HepG2 (cell line): ENCODE results near the gene CSNK1D. TPM values are rescaled to one million over a fixed set of nuclear protein-coding genes. Genes with fewer than 3 reads are reported as not detected.

Experiments
- KDM2A ChIP-seq: sonication (generic); formaldehyde crosslinking; IDR thresholded peaks from 2 replicates; pipeline ENCODE4 v1.4.0; 2020; ENCODE audit warnings: low read depth, missing genetic modification reagents, borderline replicate concordance
- NFE2L1 ChIP-seq: sonication (generic); formaldehyde crosslinking; IDR thresholded peaks from 2 replicates; pipeline ENCODE4 v1.4.0; 2020; ENCODE audit warnings: missing genetic modification reagents, mild to moderate bottlenecking, borderline replicate concordance
- ZBTB20 ChIP-seq: sonication (generic); formaldehyde crosslinking; IDR thresholded peaks from 2 replicates; pipeline ENCODE4 v1.8.1; 2023; ENCODE audit warnings: missing genetic modification reagents, low read depth, mild to moderate bottlenecking, borderline replicate concordance
- ZC3H13 ChIP-seq: sonication (generic); formaldehyde crosslinking; IDR thresholded peaks from 2 replicates; pipeline ENCODE4 v1.8.1; 2023; ENCODE audit warnings: mild to moderate bottlenecking, missing genetic modification reagents, moderate library complexity
- ZNF431 ChIP-seq: sonication (generic); formaldehyde crosslinking; IDR thresholded peaks from 2 replicates; pipeline ENCODE4 v1.9.0; 2022; ENCODE audit warnings: missing genetic modification reagents, low read depth, mild to moderate bottlenecking, borderline replicate concordance
- ZNF619 ChIP-seq: sonication (generic); formaldehyde crosslinking; IDR thresholded peaks from 2 replicates; pipeline ENCODE4 v1.4.0; 2020; ENCODE audit warnings: mild to moderate bottlenecking, missing genetic modification reagents
- polyA plus RNA-seq, 8 experiments: library from polyadenylated mRNA; depleted of rRNA in 3 of 8; stranded (reverse) in 7 of 8; unstranded in 1 of 8; fragments of >200 nt; fragmentation: Illumina TruSeq in 4 of 8; extraction: Trizol in 4 of 8; gene quantifications; 2 replicates each; pipeline versions ENCODE4 v1.2.1 to v1.2.3, GENCODE V29; 2011 to 2016; ENCODE audit warnings: low read depth in 4 of 8, missing spikeins in 1 of 8, mixed read lengths in 1 of 8; ENCODE audit not compliant: insufficient read depth in 1 of 8
- total RNA-seq, 5 experiments: library from RNA; depleted of rRNA; stranded (reverse); fragments of >200 nt; fragmentation: Illumina TruSeq; extraction: Trizol; gene quantifications; 2 replicates each; pipeline ENCODE4 v1.2.3, GENCODE V29; 2016; ENCODE audit warnings: low read depth in 1 of 5
- TF ChIP-seq, protein P1 (sequence below): sonication (generic); formaldehyde crosslinking; IDR thresholded peaks from 2 replicates; pipeline ENCODE4 v1.4.0; 2020; ENCODE audit warnings: missing genetic modification reagents, borderline replicate concordance
- TF ChIP-seq, protein P2 (sequence below): sonication (generic); formaldehyde crosslinking; IDR thresholded peaks from 2 replicates; pipeline ENCODE4 v1.4.0; 2020; ENCODE audit warnings: mild to moderate bottlenecking, missing genetic modification reagents, borderline replicate concordance
- TF ChIP-seq, protein P3 (sequence below): sonication (generic); formaldehyde crosslinking; IDR thresholded peaks from 2 replicates; pipeline ENCODE4 v1.4.0; 2020; ENCODE audit warnings: missing genetic modification reagents, mild to moderate bottlenecking, borderline replicate concordance
- TF ChIP-seq, protein P4 (sequence below): sonication (generic); formaldehyde crosslinking; IDR thresholded peaks from 2 replicates; pipeline ENCODE4 v1.4.0; 2020; ENCODE audit warnings: low read depth, mild to moderate bottlenecking, missing genetic modification reagents

CSNK1D gene
- total and polyA plus RNA-seq, 2 of the 13 experiments (the other 11 are each of a cell fraction or from before 2014, with no cell fraction given): 31.5 to 128 TPM

DNA sequence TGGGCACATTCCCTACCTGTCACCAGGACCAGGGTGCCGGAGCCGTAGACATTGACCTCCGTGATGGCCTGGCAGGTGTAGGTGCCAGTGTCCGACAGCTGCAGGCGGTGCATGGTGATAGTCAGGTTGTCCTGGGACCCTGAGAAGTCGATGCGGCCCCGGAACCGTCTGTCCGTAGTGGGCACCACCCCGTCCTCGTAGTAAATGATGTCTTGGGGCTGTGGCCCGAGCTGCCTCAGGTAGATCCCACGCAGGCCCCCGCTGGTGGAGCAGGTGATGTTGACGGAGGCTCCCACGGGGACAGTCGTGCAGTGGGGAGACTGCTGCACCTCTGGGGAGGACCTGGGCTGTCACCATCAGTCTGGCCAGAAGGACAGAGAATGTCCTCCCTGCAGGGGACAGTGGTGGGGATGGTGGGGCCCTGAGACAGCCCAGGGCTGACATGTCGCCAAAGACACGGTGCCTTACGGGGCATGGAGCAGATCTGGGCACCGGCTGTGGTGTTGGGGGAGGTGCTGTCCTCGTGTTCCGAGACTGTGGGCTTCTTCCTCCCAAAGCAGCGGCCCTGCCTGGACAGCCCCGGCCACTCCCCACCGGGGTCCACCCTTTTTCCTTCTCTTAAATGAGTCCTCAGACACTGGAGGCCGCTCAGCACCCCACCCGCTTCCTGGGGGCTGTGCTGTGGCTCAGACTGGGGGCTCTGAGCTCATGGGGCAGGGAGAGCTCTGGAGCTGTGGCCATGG, 43.3 kb upstream of the CSNK1D start (continued):
- TF ChIP-seq ZC3H13: 0 out of 2 replicates have a peak, but pooled peaks have one; percentile 70
- TF ChIP-seq KDM2A (CRISPR knock-in tag): 0 out of 2 replicates have a peak, but pooled peaks have one; percentile 30
- peak; percentile 68; the same call in 1 of the 2 replicates for TF ChIP-seq NFE2L1 (CRISPR knock-in tag)
- TF ChIP-seq, protein P1, sequence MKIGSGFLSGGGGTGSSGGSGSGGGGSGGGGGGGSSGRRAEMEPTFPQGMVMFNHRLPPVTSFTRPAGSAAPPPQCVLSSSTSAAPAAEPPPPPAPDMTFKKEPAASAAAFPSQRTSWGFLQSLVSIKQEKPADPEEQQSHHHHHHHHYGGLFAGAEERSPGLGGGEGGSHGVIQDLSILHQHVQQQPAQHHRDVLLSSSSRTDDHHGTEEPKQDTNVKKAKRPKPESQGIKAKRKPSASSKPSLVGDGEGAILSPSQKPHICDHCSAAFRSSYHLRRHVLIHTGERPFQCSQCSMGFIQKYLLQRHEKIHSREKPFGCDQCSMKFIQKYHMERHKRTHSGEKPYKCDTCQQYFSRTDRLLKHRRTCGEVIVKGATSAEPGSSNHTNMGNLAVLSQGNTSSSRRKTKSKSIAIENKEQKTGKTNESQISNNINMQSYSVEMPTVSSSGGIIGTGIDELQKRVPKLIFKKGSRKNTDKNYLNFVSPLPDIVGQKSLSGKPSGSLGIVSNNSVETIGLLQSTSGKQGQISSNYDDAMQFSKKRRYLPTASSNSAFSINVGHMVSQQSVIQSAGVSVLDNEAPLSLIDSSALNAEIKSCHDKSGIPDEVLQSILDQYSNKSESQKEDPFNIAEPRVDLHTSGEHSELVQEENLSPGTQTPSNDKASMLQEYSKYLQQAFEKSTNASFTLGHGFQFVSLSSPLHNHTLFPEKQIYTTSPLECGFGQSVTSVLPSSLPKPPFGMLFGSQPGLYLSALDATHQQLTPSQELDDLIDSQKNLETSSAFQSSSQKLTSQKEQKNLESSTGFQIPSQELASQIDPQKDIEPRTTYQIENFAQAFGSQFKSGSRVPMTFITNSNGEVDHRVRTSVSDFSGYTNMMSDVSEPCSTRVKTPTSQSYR: 0 out of 2 replicates have a peak, but pooled peaks have one; percentile 1
- TF ChIP-seq, protein P2, sequence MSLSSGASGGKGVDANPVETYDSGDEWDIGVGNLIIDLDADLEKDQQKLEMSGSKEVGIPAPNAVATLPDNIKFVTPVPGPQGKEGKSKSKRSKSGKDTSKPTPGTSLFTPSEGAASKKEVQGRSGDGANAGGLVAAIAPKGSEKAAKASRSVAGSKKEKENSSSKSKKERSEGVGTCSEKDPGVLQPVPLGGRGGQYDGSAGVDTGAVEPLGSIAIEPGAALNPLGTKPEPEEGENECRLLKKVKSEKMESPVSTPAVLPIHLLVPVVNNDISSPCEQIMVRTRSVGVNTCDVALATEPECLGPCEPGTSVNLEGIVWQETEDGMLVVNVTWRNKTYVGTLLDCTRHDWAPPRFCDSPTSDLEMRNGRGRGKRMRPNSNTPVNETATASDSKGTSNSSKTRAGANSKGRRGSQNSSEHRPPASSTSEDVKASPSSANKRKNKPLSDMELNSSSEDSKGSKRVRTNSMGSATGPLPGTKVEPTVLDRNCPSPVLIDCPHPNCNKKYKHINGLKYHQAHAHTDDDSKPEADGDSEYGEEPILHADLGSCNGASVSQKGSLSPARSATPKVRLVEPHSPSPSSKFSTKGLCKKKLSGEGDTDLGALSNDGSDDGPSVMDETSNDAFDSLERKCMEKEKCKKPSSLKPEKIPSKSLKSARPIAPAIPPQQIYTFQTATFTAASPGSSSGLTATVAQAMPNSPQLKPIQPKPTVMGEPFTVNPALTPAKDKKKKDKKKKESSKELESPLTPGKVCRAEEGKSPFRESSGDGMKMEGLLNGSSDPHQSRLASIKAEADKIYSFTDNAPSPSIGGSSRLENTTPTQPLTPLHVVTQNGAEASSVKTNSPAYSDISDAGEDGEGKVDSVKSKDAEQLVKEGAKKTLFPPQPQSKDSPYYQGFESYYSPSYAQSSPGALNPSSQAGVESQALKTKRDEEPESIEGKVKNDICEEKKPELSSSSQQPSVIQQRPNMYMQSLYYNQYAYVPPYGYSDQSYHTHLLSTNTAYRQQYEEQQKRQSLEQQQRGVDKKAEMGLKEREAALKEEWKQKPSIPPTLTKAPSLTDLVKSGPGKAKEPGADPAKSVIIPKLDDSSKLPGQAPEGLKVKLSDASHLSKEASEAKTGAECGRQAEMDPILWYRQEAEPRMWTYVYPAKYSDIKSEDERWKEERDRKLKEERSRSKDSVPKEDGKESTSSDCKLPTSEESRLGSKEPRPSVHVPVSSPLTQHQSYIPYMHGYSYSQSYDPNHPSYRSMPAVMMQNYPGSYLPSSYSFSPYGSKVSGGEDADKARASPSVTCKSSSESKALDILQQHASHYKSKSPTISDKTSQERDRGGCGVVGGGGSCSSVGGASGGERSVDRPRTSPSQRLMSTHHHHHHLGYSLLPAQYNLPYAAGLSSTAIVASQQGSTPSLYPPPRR: no peak
- TF ChIP-seq ZNF619: peak; percentile 76; the same call in 1 of the 2 replicates
- no peak for TF ChIP-seq ZBTB20 (CRISPR knock-in tag)
- TF ChIP-seq, protein P3, sequence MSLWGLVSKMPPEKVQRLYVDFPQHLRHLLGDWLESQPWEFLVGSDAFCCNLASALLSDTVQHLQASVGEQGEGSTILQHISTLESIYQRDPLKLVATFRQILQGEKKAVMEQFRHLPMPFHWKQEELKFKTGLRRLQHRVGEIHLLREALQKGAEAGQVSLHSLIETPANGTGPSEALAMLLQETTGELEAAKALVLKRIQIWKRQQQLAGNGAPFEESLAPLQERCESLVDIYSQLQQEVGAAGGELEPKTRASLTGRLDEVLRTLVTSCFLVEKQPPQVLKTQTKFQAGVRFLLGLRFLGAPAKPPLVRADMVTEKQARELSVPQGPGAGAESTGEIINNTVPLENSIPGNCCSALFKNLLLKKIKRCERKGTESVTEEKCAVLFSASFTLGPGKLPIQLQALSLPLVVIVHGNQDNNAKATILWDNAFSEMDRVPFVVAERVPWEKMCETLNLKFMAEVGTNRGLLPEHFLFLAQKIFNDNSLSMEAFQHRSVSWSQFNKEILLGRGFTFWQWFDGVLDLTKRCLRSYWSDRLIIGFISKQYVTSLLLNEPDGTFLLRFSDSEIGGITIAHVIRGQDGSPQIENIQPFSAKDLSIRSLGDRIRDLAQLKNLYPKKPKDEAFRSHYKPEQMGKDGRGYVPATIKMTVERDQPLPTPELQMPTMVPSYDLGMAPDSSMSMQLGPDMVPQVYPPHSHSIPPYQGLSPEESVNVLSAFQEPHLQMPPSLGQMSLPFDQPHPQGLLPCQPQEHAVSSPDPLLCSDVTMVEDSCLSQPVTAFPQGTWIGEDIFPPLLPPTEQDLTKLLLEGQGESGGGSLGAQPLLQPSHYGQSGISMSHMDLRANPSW (CRISPR knock-in tag): 0 out of 2 replicates have a peak, but pooled peaks have one; percentile 82
- TF ChIP-seq, protein P4, sequence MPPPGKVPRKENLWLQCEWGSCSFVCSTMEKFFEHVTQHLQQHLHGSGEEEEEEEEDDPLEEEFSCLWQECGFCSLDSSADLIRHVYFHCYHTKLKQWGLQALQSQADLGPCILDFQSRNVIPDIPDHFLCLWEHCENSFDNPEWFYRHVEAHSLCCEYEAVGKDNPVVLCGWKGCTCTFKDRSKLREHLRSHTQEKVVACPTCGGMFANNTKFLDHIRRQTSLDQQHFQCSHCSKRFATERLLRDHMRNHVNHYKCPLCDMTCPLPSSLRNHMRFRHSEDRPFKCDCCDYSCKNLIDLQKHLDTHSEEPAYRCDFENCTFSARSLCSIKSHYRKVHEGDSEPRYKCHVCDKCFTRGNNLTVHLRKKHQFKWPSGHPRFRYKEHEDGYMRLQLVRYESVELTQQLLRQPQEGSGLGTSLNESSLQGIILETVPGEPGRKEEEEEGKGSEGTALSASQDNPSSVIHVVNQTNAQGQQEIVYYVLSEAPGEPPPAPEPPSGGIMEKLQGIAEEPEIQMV (CRISPR knock-in tag): no peak
- no peak for TF ChIP-seq ZNF431 (CRISPR knock-in tag)
